Esophagus squamous epithelium (tissue), 4 donors: ENCODE results near the gene ATAD2B.

Source experiments
- CTCF ChIP-seq, 6 experiments: fragments of 450-650 bp in 4 of 6; fragments of 200-600 bp in 2 of 6; sonication (generic) in 2 of 6; IDR thresholded peaks; one replicate each; pipeline ENCODE4 v1.5.1; 2016 to 2019; ENCODE audit warnings: antibody characterized with exemption in 6 of 6, mild to moderate bottlenecking in 4 of 6, moderate library complexity in 4 of 6
- POLR2A ChIP-seq, 4 donors: fragments of 450-650 bp; IDR thresholded peaks; one replicate each; pipeline ENCODE4 v1.6.1; 2017; ENCODE audit warnings: antibody characterized with exemption in 4 of 4, mild to moderate bottlenecking in 4 of 4, moderate library complexity in 3 of 4

- no peak for TF ChIP-seq CTCF (IDR thresholded peaks at IDR 0.05)
- no peak for TF ChIP-seq POLR2A (IDR thresholded peaks at IDR 0.05)
Measured at GRCh38 chr2:23745068-23745725, 181.7 kb downstream of the ATAD2B start.
